NOMO-1 treated with DMSO at 0.1 percent for 48 hours (cell line): ENCODE results near the gene ATN1.
A peak's percentile ranks its signal among the peaks of the same experiment; 100 is the strongest.

ENCODE experiments used
- DNase-seq: peaks from one replicate; lab custom pipeline; 2025; ENCODE audit not compliant: unreplicated experiment; lab: John Stamatoyannopoulos, UW

The ATN1 gene

DNA sequence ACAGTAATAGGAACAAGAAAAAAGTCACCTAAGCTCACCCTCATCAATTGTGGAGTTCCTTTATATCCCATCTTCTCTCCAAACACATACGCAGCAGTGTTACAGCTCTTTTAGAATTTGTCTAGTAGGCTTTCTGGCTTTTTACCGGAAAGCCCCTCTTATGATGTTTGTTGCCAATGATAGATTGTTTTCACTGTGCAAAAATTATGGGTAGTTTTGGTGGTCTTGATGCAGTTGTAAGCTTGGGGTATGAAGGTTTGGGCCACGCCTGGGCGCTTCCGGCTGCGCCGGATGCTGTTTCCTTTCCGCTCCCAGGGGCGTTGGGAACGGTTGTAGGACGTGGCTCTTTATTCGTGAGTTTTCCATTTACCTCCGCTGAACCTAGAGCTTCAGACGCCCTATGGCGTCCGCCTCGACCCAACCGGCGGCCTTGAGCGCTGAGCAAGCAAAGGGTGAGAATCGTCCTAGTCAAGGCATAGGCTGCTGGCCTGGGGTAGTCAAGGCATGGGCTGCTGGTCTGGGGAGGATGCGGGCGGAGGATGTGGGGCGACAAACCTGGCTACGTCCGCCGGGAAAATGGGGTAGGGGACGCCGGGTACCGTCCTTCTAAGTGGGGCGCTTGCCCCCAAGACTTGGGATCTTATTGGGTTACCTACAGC lies 16.1 kb downstream of the ATN1 start, which contains the start of the genes C12orf57 and RNU7-1:
C12orf57 (plus strand) TSS at position 301 of the 659 bp plus-strand sequence; CDS start at position 401, 100 bp downstream.
RNU7-1 (plus strand) TSS at position 95 of the 659 bp plus-strand sequence.
- peak; percentile 92 for DNase-seq

DNA sequence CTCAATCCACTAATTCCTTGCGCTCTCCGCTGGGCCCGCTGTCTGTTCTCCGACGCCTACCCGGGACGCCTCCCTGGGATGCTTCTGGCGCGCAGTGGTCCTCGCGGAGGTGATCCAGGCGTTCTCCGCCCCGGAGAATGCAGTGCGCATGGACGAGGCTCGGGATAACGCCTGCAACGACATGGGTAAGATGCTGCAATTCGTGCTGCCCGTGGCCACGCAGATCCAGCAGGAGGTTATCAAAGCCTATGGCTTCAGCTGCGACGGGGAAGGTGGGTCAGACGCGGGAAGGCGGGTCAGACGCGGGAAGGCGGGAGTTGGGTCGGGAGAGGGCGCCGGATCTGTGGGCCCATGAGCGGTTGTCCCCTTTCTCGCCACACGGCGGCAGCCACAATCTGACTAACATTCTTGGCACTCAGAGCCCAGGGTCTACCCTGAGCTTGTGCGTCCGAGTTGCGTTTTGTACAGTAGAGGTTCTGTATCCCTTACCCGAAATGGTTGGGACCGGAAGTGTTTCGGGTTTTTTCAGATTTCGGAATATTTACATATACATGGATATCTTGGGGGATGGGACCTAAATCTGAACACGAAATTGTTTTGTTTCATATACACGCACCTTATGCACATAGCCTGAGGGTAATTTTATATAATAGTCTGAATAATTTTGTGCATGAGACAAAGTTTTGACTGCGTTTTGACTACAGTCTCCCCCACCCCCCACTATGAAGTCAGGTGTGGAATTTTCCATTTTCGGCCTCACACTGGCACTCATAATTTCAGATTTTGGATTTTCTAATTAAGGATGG lies 16.8 kb downstream of the ATN1 start:
- peak; percentile 89 for DNase-seq

DNA sequence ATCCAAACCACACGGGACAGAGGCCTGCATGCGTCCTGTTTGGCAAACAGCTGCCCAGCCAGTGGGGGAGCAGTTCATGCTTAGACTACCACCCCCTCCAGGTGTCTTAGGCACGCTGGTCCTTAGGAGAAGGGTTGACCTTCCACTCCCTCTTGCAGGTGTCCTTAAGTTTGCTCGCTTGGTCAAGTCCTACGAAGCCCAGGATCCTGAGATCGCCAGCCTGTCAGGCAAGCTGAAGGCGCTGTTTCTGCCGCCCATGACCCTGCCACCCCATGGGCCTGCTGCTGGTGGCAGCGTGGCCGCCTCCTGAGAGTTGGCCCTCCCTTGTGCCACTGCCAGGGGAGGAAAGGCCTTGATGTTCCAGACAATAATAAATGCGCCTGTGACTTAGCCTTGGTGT lies 17.9 kb downstream of the ATN1 start:
- no peak for DNase-seq

DNA sequence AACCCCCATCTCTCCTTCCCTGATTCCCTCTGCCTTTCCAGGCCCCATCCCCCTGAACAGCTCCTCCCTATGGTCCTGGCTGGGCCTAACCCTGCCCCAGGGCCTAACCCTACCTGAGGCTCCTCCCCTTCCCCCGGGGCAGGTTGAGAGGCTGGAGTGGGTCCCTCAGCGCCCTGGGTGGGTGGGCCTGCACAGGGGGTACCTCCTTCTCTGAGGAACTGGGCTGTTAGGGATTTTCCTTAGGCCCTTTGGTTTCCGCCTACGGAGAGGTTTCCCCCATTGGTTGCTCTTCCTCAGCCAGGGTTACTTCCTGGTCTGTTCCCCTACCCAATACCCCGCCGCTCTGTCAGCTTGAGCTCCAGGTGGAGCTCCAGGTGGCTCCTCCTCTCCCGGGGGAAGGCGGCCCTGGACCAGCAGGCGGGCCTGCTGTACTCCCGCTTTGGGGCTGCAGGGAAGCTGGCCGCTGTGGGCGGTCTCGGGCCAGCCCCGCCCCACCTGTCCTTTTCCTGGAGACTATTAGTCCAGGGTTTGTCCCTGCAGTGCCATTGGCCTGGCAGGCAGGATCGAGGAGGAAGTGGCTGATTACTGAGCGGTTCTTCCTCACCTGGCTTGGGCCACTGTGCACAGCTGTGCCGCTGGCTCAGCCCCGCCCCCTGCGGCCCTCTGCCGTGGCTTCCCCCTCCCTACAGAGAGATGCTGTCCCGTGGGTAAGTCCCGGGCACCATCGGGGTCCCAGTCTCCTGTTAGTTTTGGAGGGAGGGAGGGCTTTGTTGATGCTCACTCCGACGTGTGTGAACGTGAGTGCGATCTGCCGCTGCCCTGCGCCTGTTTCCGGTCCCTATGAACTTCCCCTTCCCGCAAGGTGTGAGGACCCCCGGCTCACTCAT lies 18.5 kb downstream of the ATN1 start:
- DNase-seq, result peak; percentile 39

DNA sequence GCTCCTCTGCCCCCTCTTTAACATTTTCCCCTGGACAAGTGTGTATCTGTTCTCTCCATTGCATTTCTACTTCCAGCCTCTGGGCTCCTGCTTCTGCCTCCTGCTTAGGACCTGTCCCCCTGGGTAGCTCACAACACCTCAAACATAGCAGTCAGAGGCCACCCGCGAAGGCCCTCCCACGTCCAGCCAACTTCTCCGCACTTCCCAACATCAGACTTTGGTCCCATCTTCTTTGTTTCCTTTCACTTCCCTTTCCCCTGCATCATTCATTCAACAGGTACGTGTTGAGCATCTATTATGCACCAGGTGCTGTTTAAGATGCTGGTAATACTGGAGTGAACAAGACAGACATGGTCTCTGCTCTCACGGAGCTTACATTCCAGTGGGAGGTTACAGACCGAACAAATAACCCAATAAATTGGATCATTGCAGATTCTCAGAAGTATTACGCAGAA lies 19.2 kb downstream of the ATN1 start:
- no peak for DNase-seq

DNA sequence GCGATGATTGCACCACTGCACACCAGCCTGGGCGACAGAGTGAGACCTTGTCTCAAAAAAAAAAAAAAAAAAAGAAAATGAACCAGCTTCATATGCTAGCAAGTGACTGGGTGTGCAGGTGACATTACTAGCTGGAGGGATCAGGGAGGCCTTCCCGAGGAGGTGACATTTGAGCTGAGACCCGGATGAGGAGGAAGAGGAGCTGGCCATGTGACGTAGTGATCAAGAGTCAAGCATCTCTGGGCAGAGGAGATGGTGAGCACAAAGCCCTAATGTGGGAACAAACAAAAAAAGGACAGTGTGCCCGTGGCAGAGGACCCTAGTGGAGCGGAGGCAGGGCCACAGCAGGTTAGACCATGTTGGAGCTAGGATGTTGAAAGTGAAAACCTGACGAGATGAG lies 19.9 kb downstream of the ATN1 start:
- DNase-seq, result no peak

DNA sequence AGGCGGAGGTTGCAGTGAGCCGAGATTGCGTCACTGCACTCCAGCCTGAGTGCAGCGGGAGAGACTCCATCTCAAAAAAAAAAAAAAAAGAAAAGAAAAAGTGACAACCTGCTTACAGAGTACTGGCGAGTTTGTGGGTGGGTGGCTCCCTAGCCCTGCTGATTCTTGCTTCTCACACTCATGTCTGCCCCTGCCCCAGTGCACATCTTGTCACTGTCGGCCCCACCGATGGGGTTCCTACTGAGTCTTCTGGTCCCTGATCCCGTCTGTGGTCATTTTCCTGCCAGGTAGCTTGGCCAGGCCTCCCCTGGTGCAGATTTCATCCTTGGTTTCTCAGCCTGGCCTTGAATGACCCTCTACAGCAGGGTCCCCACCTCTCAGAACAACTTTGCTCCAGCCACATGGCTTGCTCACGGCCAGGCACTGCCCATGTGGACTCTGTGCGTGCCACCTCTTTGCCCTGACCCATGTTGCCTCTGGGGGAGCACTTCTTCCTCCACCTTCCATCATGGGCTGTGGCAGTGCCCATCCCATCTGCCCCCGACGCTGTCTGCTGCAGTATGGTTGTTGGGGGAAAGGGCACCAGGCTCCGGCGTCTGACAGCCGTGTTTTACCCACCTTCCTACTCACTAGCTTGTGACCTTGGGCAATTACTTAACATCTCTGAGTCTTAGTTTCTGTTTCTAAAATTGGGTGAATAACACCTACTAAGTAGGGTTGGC lies 21.3 kb downstream of the ATN1 start:
- peak; percentile 37 for DNase-seq

DNA sequence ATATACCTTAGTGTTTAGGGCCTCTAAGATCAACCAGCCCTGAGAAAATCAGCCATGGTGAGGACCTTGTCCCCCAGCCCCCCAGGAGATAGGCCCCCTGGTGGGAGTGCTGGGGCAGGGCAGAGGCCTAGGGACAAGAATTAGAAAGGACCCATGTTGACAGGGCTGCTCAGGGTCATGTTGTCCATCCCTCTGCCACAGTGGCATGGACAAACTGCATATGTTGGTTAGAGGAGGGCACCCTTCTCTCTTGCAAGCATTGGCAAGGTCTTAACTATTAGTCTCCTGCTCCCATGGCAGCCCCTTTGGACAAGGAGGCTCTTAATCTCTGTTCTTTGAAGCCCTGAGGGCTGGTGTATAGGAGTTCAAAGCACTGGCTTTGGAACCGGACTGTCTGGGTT lies 22.6 kb downstream of the ATN1 start:
- DNase-seq, result no peak

DNA sequence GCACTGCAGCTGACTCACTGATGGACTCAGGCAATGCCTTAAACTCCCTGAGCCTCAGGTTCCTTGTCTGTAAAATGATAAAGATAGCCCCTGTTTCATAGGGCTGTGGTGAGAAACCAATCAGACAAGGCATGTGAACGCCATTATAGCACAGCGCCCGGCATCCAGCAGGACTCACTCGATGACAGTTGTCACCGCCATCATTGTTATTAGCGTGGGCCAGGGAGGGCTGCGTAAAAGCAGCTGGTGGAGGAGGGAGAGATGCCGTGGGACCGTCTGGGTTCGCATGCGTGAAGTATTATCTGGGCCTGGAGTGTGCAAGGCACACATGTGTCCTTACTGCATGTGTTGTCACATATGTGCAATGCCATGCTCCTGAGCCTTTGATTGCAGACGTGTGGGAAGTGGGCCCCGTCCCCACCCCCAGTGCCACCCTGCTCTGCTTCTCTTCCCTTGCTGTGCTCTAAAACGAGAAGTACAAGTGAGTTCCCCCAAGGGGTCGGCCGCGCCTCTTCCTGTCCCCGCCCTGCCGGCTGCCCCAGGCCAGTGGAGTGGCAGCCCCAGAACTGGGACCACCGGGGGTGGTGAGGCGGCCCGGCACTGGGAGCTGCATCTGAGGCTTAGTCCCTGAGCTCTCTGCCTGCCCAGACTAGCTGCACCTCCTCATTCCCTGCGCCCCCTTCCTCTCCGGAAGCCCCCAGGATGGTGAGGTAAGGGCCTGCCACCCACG lies 23.2 kb downstream of the ATN1 start, which contains the start of gene PTPN6:
PTPN6 (plus strand) TSS at position 546 of the 730 bp plus-strand sequence; CDS start at position 703, 157 bp downstream.
- peak; percentile 88 for DNase-seq

DNA sequence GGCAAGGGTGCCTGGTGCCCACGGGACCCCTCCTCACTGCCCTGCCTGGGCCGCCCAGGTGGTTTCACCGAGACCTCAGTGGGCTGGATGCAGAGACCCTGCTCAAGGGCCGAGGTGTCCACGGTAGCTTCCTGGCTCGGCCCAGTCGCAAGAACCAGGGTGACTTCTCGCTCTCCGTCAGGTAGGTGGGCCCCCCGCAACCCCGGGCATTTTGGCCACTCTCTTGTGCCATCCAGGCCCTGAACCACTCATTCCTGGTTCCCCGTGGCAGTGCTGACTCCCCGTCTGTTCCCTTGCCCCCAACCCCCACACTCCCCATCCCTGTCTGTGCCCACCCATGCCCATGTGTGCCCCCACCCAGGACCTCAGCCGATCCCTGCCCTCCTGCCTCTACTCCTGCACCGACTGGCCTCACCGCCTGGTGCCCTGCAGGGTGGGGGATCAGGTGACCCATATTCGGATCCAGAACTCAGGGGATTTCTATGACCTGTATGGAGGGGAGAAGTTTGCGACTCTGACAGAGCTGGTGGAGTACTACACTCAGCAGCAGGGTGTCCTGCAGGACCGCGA lies 23.9 kb downstream of the ATN1 start:
- no peak for DNase-seq

DNA sequence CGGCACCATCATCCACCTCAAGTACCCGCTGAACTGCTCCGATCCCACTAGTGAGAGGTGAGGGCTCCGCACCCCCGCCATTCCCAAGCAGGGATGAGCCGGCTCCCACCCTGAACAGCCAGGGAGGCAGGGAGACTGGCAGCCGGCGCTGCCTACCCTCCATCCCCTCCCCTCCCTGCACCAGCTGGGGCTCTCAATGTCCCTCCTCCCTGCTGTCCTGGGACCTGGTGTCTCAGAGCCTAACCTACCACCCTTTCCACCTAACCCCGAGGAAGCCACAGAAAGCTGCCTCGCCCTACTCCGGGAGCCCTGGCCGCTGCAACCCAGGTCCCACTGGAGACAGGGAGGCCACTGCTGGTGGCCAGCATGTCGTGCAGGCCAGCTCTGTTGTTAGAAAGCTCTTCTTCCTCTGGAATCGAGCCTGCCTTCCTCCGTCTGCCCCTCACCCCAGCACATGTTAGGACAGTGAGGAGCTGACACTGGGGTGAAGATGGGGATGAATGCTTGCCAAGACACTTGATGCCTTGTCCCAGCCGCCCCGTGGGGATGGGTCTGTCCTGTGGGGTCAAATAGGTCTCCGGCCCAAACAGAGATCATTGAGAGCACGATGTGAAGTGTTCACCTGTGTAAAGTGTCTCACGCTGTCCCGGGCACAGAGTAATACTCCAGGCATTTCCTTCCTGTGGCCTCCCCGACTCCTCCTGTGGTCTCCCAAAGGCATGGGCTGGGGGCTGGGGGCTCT lies 24.5 kb downstream of the ATN1 start:
- no peak for DNase-seq

DNA sequence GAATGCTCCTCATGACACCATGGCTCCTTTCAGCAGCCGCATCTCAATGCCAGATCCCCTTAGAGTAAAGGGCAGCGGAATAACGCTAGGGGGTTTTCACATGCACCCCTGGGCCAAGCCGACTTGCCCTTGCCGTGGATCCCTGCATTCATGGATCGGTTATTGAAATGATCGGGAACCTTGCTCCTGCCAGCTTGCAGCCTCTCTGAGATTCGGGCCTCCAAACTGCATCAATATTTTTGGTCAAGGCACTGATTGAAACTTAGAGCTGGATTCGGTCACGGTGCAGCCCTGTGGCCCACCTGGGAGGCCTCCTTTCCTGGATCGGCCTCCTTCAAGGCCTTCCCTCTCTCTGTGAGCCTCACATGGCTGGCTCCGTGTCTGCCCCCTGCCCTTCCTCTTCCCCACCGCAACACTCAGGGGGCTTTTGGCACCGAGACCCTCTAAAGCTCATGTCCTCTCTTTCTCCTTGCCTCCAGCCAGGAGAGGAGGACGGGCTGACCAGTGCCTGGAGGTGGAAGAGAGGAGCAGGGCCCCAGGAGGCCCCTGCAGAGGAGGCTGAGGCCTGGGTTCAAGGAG lies 25.2 kb downstream of the ATN1 start:
- DNase-seq, result no peak

DNA sequence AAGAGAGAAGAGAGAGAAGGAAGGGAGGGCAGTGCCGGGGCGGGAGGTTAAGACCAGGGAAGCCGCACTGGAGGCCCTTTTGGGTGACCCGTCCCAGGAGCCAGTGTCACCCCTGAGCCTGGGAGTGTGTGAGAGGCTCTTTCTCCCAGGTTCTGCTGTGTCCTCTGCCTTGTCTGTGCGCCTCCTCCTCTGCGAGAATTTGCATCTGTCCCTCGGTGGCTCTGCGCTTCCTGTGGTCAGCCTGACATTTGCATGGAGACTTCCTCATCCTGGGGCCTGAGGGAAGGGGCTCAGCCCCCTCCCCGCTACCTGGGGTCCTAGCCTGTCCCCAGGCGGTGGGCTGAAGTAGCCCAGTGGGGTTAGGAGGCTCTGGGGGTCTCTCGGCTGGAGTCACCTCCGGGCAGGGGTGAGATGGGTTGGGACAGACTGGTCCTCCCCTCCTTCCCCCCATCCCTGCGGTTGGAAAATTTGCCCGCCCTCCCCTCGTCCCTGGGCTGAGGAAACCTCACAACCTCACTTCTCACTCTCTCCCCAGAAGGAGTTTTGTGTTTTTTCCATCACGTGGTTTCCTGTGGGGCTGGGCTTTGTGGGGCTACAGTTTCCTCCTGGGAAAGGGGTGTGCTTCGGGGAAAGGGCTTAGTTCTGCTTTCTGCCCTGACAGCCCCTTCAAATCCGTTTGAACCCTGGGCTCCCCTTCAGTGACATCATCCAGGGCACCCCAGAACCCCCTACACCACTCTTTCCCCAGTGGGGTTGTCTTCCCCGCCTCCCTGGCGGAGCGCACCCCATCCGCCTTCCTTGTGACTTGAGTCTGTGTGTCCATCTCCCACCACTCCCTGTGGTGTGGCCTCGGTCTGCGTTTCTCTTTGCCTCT lies 25.9 kb downstream of the ATN1 start:
- DNase-seq, result peak; percentile 97

DNA sequence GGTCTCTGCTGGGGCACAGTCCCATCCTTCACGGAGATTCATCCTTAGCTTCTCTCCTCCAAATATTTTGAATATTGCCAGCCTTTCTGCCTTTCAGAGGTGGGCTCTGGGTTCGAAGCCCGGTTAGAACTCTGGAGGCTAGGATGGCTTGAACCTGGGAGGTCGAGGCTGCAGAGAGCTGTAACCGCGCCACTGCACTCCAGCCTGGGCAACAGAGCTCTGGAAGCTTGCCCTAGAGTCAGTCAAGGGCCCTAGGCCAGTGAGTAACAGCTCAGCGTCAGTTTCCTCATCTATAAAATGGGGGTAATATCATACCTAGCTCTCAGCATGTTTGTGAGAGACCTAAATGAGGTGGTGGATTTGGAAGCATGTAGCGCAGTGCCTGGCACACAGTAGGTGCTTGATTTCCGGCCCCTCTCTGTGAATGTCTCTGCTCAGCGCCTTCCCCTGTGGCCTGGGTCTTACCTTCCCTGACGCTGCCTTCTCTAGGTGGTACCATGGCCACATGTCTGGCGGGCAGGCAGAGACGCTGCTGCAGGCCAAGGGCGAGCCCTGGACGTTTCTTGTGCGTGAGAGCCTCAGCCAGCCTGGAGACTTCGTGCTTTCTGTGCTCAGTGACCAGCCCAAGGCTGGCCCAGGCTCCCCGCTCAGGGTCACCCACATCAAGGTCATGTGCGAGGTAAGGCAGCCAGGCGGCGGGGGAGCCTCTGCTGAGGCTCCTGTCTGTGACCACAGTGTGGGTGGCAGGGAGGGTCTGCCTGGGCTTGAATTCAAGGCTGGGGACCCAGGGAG lies 26.8 kb downstream of the ATN1 start:
- no peak for DNase-seq

DNA sequence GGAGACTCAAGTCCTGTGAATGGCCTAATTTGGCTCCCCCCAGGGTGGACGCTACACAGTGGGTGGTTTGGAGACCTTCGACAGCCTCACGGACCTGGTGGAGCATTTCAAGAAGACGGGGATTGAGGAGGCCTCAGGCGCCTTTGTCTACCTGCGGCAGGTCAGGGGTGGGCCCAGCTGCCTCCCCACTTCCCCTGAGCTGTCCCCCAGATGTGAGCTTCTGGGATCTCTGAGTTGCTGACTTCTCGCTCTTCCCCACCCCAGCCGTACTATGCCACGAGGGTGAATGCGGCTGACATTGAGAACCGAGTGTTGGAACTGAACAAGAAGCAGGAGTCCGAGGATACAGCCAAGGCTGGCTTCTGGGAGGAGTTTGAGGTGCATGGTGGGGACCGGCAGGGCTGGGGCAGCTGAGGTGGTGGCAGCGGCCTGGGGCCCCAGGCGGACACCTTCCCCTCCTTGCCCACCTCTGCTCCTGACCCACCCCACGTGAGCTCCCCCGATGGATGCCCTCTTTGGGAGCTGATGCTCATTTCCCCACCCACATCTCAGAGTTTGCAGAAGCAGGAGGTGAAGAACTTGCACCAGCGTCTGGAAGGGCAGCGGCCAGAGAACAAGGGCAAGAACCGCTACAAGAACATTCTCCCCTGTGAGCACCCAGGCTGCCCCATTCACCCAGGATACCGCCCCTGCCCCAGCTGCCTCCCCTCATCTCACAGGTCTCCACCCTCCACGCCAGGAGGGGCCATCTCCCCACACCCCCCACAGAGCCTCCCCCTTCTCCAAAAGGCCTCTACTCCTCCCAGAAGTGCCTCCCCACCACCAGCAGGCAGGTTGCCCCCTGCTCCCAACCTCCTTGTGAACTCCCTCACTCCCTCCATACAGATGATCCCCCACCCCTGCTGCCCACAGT lies 27.6 kb downstream of the ATN1 start:
- no peak for DNase-seq
